NT2/D1 (cell line): ENCODE measurements around the gene NUMA1.

ENCODE experiments used
- SUZ12 ChIP-seq: IDR thresholded peaks from 2 replicates; pipeline ENCODE4 v1.6.1; 2011; ENCODE audit not compliant: insufficient read length, insufficient read depth; ENCODE audit errors: extremely low read depth
- YY1 ChIP-seq: IDR thresholded peaks from 2 replicates; pipeline ENCODE4 v1.6.1; 2011; ENCODE audit not compliant: insufficient read length, insufficient read depth
- ZNF274 ChIP-seq: IDR thresholded peaks from 2 replicates; pipeline ENCODE4 v1.6.1; 2011; ENCODE audit warnings: mild to moderate bottlenecking, low read depth, low read length

- TF ChIP-seq YY1 (no peak), SUZ12 (no peak), ZNF274 (no peak)
Measured at GRCh38 chr11:71964641-71965040, 115.7 kb downstream of the NUMA1 start.
